ENCODE measurements around the gene HRH3.

Gene HRH3

GRCh38 chr20:62229667-62230066 is 9.6 kb upstream of the HRH3 start:
- DNase-seq (ENCODE audit: low spot score): no peak

- no peak for DNase-seq (ENCODE audit: low spot score)
These were observed 9.0 kb upstream of the HRH3 start for GRCh38 chr20:62228982-62229545.

GRCh38 chr20:62227977-62228958 is 8.2 kb upstream of the HRH3 start:
- DNase-seq (ENCODE audit: low spot score): no peak

GRCh38 chr20:62227591-62227976 is 7.5 kb upstream of the HRH3 start:
- DNase-seq (ENCODE audit: low spot score): no peak

- DNase-seq (ENCODE audit: low spot score): no peak
These were observed 6.9 kb upstream of the HRH3 start for GRCh38 chr20:62226707-62227590.

- no peak for DNase-seq (ENCODE audit: low spot score)
These were observed 6.0 kb upstream of the HRH3 start for GRCh38 chr20:62225820-62226635.

GRCh38 chr20:62225026-62225425 is 4.9 kb upstream of the HRH3 start:
- no peak for DNase-seq (ENCODE audit: low spot score)

GRCh38 chr20:62224113-62224855 is 4.2 kb upstream of the HRH3 start:
- no peak for DNase-seq (ENCODE audit: low spot score)

- DNase-seq (ENCODE audit: low spot score): no peak
These were observed 3.5 kb upstream of the HRH3 start for GRCh38 chr20:62223571-62223970.

- no peak for DNase-seq (ENCODE audit: low spot score)
These were observed 2.9 kb upstream of the HRH3 start for GRCh38 chr20:62222972-62223371.

- no peak for DNase-seq (ENCODE audit: low spot score)
These were observed 2.3 kb upstream of the HRH3 start for GRCh38 chr20:62222266-62222850.

GRCh38 chr20:62220666-62221568 is 839 bp upstream of the HRH3 start:
- no peak for DNase-seq (ENCODE audit: low spot score)

- DNase-seq (ENCODE audit: low spot score): no peak
These were observed 732 bp downstream of the HRH3 start for GRCh38 chr20:62219101-62219991.

GRCh38 chr20:62217913-62218773 is 1.9 kb downstream of the HRH3 start:
- no peak for DNase-seq (ENCODE audit: low spot score)

GRCh38 chr20:62216636-62217566 is 3.2 kb downstream of the HRH3 start:
- DNase-seq (ENCODE audit: low spot score): no peak

- DNase-seq (ENCODE audit: low spot score): no peak
These were observed 4.0 kb downstream of the HRH3 start for GRCh38 chr20:62215991-62216635.
